HG02642 (cell line): ENCODE data around the gene PELO.
"Not testable (repeated sequence)": the region's sequence is repeated elsewhere in the genome, so short reads cannot be mapped to it uniquely, and the experiment has no call there.

Experiments
- ATAC-seq: cut with Tn5 transposase; IDR thresholded peaks from one replicate; pipeline ENCODE4 v1.9.1; 2021; ENCODE audit warnings: mild to moderate bottlenecking; ENCODE audit not compliant: unreplicated experiment, poor library complexity

The PELO gene

DNA sequence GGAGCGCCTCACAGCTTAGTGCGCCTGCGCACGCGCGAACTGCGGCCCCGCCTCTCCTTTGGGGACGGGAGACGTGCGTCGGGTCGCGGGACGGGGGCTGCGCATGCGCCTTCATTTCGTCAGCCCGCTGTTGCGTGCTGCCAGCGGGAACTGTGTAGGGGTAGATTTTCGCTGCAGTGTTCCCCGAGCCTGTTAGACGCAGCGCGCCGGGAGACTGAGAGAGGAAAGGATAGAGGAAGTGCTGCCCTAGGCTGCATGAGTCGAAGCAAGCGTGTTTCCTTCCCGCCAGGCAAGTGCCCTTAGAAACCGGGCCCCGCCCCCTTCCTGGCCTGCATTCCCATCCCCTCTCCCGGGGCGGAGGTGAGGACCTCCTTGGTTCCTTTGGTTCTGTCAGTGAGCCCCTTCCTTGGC, 12.3 kb downstream of the PELO start:
- peak; percentile 89 for ATAC-seq

DNA sequence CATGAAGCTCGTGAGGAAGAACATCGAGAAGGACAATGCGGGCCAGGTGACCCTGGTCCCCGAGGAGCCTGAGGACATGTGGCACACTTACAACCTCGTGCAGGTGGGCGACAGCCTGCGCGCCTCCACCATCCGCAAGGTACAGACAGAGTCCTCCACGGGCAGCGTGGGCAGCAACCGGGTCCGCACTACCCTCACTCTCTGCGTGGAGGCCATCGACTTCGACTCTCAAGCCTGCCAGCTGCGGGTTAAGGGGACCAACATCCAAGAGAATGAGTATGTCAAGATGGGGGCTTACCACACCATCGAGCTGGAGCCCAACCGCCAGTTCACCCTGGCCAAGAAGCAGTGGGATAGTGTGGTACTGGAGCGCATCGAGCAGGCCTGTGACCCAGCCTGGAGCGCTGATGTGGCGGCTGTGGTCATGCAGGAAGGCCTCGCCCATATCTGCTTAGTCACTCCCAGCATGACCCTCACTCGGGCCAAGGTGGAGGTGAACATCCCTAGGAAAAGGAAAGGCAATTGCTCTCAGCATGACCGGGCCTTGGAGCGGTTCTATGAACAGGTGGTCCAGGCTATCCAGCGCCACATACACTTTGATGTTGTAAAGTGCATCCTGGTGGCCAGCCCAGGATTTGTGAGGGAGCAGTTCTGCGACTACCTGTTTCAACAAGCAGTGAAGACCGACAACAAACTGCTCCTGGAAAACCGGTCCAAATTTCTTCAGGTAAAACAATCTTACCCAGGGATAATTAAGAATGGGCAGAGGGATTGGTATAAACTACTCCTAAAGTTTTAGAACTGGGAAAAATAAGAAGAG, 12.9 kb downstream of the PELO start:
- peak; percentile 46 for ATAC-seq

DNA sequence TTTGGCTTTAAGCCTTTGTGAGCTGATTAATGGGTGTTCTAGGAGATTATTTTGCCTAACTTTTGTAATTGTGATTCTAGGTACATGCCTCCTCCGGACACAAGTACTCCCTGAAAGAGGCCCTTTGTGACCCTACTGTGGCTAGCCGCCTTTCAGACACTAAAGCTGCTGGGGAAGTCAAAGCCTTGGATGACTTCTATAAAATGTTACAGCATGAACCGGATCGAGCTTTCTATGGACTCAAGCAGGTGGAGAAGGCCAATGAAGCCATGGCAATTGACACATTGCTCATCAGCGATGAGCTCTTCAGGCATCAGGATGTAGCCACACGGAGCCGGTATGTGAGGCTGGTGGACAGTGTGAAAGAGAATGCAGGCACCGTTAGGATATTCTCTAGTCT, 13.6 kb downstream of the PELO start:
- no peak for ATAC-seq

DNA sequence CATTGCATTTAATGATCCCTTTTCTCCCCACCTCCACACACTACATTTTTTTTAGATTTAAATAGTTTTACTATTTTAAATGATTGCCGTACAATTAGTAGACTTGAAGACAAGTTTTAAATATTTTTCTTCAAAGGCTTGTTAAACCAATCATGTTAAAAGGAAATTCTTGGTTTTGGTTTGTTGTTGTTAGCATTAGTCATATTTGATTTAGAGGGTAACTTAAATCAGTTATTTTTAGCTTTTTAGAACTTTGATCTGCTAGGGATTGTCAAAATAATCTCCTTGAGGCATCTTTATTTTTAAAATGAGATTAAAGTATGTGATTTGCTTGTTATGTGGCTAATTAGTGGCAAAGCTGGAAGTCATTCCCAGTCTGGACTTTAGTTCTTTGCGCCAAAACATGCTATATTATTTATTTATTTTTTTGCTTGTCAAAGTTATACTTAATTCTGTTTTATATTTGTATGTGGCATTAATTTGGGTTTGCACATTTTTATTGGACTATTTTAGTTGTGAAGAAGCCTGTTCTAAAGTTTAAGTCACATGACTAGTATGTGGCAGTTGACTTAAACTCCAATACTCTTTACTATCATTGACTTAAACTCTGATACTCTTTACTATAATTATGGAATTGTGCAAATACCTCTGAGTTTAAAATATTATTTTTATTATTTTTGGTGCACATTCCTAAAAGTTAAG, 14.7 kb downstream of the PELO start:
- ATAC-seq: no peak

DNA sequence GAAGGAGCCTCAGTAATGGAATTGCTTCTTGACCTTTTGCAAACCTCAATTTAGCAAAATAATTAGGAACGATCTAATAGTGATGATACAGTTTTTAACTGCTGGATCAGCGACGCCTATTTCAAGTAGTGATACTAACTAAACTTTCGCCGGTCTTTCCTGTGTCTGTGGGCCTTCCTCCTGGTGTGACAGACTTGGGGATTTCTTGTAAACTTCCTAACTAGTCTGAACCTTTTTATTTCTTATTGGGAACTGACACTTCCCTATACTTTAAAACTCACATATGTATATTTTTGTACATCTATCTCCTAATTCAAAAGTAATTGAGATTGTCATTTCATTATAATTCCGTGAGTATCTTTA, 15.2 kb downstream of the PELO start:
- no peak for ATAC-seq

DNA sequence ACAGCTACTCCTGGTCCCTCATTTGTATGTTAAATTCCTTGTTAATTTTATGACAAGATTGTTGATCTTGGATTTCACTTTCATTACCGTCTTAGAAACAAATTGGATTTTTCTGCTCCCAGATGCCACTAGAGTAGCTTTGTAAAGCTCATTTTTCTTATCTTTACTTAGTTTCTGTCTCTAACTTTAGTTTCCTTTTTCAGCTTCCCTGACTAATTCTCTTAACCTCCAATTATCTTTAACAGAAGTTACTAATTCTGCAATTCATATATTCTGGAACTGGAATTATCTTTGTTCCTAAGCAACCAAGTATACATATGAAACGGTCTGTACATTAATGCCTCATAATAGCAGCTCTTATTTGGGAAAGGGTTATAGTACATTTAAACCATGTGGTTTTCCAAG, 16.7 kb downstream of the PELO start:
- no peak for ATAC-seq

DNA sequence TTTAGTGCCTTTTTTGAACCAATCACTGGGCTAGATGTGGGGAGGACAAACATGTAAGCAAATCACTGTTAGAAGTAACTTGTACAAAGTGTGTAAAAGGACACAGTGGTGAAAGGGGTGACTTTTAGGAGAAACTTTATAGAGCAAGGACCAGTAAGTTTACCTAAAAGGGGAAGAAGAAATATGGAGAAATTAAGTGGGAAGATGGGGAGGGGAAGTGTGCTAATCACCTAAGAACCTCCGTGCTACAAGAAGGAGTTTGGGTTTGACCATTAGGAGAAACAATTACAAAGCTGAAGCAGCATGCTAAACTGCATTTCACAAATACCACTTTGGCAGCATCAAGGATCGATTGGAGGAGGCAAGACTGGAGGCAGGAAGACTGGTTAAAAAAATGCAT, 17.3 kb downstream of the PELO start:
- no peak for ATAC-seq

DNA sequence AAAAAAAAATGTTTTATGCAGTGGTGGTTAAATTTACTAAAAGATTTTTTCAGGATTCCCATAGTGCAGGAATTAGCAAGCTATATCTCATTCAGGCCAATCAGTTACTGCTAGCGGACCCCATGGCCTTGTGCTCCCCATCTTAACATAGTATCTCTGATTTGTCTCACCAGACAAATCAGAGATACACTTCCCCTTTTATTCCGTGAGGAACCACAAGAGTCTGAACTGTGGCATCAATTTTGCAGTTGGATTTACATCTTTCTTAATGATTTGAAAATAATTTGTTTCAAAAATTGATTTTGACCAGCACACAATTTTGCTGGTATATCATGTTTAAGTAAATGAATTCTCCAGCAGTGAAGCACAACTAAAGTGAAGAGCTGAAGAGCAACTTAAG, 17.9 kb downstream of the PELO start:
- no peak for ATAC-seq

DNA sequence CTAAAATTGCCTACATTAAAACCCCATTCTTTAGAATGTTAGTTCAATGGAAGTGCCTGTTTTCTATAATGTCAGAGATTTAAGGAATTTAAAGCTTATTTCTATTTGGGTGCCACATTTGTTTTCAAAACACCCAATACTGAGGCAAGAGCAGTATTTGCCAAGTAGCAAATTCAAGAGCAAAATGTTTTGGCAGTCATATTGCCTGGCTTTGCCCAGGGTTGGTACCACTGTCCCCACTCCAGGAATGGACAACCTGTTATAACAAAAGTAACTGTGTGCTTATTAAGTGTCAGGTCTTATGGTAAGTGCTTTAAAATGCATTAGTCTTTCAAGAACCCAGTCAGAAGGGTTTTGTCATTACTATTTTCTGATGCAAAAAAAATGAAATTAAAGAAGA, 19.3 kb downstream of the PELO start:
- no peak for ATAC-seq

DNA sequence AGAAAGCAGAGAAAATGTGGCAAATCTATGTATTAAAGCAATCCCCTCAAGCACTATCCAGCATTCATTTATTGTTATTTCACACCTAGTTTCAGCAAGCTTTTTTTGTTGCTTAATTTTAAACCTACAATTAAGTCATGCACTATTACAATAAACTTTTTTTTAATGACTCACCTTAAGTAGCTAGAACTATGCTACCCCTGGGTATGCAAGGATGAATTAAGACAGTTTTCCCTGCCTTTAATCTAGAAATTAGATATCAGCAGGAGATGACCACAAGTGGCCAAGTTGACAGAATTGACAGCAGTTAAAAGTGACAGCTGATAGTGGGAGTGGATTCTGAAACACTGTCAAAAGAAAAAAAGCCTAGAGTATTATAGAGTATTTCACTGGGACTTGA, 20.0 kb downstream of the PELO start:
- ATAC-seq: no peak

DNA sequence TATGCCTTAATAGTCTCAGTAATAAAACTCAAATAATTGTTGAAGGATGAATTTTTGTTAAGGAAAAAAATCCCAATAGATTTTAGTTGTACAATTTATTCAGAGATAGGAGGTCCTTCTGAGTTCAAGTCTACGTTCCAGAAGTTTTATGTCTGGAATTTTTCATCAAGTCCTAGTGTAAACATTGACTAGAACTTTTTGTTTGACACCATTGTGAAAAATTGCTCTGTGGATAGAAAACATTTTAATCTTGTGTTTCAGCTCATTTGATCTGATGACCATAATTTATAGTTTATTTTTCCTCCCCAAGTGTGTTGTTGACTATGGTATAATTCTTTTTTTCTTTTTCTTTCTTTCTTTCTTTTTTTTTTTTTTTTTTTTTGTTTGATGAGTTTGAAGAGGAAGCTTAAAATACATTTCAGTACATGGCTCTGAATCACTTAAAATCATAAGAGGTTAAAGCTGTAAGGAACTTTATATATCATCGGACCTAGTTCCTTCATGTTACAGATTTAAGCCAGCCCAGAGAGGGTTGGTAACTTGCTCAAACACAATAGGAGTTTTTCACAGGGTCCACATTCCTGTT, 20.7 kb downstream of the PELO start:
- ATAC-seq: no peak

DNA sequence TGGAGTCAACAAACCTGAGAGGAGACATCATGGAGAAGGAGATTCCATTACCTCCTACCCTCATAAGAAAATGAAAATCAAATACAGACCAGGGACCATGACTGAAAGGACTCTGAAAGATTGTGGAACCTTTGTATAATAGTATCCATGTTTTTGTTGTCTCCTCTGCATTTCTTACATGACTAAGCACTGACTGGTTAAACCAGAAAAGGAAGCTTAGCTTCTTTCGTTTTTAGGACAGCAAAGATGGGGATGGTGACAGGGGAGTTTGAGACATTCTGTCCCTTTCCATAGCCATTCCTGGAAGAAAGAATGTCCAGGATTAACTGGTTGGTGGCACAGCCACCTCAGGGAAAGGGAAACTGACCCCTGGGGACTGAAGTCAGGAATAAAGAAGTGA, 22.2 kb downstream of the PELO start:
- ATAC-seq: no peak

DNA sequence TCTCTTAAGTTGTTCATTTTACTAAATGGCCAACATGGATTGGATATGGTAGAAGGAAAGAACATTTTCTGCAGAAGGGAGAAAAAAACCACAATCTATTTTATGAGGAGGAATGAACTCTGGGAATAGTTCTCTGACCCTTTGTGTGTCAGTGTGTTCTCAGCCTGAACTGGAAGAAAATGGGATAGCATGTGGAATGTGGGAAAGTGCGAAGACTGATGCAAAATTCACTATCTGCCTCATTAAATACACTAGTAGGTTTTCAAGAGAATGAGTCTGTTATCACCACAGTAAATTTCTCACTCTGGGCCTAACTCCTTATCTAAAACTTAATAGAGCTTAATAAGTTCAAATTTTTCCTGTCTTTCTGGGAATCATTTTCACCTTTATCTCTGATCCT, 22.7 kb downstream of the PELO start:
- ATAC-seq: no peak

DNA sequence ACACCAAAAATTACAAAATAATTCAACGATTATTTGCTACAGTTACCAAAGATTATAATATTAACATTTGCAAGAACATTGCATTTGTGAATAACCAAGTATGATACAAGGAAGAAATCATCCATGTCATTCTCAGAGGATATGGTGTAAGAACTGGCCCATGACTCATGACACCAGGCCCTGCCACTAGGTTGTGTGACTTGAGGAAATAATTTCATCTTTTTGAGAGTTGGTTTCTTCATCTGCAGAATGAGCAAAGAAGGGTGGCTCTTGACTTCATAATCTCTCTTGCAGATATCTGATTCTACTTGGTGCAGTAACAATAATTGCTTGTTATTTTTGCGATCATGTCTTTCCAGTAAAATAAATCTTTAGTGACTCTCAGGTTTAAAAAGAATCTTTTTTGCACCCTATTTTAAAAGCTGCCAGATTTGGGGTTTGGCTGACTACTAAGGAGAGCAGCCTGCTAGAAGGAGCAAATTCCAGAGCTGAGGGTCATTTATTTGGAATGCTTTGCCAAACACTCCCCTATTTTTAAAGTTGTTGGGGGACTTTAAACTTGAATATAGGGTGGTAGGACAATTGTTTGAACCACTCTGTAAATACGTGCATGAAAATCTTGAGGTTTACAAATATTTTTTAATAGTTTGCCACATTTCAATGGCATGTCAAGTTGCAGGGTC, 23.5 kb downstream of the PELO start:
- no peak for ATAC-seq

DNA sequence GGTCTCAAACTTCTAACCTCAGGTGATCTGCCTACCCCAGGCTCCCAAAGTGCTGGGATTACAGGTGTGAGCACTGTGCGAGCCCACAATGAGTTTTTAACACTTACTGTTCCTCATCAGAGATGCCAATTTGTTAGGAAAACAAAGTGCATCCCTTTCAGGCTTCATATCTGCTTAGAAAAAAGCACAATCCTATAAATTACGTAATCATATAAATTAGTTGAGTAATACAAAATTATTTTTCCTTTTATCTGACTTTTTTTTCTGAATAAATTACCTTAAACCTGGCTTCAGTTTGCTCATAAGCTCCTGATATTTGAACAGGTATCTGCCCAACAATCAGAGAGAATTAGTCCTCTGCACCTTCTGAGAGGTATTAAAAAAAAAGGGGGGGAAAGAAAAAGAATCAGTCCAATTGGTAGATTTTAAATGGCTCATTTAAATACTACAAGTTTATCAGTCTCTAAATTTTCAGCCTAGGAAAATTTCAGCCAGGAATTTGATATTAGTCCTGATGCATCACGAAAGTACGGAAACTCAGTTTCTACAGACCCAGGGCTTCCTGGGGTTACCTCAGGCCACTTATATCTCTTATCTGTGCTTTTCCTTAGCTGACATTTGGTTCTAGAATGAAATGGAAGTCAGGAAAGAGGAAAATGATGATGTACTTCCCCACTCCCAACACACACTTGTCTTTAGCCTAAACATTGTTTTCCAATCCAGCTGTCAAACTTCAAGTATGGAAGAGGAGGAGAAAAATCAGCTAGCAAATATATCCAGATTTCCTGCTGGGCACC, 26.8 kb downstream of the PELO start:
- ATAC-seq: no peak

DNA sequence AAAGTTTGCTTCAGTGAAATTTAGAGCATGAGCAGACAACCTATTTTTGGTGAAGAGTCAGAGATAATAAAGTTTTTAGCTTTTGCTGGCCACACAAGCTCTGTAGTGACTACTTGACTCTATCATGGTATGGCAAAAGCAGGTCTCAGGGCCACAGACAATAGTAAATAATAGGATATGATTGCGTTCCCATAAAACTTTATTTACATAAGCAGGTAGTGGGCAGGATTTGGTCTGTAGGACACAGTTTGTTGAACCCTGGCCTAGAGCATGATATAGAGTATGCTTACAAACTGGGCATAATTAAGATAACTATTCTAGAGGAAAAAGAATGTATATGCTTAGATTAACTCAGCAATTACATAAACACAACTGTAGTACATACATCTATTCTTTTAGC, 30.1 kb downstream of the PELO start:
- no peak for ATAC-seq

DNA sequence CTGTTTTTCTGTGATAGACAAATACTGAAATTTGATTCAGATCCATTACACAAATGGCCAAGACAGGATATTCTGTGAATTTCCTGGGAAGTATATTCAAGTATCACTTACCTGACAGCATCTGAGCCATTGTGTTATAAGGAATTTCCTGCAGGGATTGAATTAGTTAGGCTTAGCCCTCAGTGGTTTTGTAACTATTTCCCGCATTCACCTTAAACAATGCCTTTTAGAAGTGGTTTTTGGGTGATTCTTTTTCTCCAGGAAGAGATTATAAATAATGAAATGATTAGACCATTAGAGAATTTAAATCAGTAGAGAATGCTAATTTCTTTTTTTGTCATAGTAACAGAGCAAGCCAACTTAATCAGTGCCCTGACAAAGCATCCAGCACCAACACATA, 30.6 kb downstream of the PELO start:
- ATAC-seq: no peak

DNA sequence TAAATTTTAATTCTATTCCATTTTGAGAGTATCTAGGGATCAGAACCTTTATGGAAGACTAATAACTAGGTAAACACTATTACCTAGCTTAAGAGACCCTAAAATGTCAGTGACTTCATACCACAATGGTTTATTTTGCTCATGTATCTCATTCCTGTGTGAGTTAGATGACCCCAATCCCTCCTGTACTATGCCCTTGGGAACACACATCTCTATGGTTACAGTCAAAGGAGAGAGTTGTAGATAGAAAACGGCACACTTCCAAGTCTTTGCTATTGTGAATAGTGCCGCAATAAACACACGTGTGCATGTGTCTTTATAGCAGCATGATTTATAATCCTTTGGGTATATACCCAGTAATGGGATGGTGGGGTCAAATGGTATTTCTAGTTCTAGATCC, 31.1 kb downstream of the PELO start:
- not testable (repeated sequence) for ATAC-seq

DNA sequence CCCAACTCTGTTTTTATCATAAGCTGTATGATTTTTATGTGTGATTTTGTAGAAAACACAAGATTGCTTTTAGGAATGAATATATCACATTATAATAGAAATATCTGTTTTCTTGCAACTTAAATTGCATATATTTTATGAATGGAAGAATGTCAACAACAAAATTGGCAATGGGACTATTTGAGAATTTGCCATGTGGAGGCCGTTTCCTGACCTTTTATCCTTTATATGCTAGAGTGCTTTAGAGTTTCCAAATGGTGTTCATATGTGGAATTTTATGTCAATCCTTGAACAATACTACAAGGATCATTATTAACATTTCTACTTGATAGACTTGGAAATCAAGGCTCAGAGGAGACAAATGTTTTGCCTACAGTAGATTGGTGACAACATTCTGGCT, 34.2 kb downstream of the PELO start:
- ATAC-seq: no peak

DNA sequence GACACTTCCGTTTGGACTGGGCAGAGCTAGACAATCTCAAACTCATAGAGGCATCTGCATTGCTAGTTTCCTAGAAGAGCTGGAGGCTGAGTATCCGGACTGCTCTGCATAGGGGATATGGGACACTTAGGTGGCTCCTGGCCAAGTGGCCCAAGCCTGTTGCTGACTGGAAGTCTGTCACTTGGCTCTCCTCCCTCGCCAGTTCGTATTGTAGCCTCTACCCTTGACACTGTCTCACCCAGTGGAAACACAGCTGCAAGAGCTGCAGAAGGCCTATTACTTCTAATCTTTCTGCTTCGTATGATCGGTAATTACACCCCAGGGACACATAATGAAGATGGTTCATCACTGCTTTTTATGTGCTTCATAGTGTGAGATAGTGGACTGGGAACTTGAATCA, 34.7 kb downstream of the PELO start:
- no peak for ATAC-seq
